ENCODE data around the gene PRPF6. TPM values are rescaled to one million over a fixed set of nuclear protein-coding genes. Genes with fewer than 3 reads are reported as not detected.
"Not testable (repeated sequence)": the region's sequence is repeated elsewhere in the genome, so short reads cannot be mapped to it uniquely, and the experiment has no call there.

The PRPF6 gene
- total and polyA plus RNA-seq, 8 donors: 27.2 to 49.2 (median 35.7) TPM

GRCh38 chr20:63968136-63968927 lies 12.6 kb upstream of the PRPF6 start:
- peaks cover 0 to 10% (median 3%) of the 10 kb centered on the region in 3 donors for H3K36me3 ChIP-seq
- no peak for ATAC-seq
- no peak for FAIRE-seq
- intact Hi-C loops (cut with DNase I): loop anchor here in 1 of 3 donors (10.0 kb wide), 1 partner anchor 424 kb away; the partner anchor contains the start of gene SRMS
- no peak for TF ChIP-seq CTCF (IDR thresholded peaks at IDR 0.05)
- H3K4me3 ChIP-seq: peak overlapping the region in 3 of 4 donors; percentile 49 to 67 (median 67)
- H3K27ac ChIP-seq: no peak overlapping the region
- H3K9me3 ChIP-seq: no peaks in the 10 kb centered on the region
- H3K27me3 ChIP-seq: no peaks in the 10 kb centered on the region
- WGBS, 2 donors: 79 to 83% methylated on average over 14 of the region's 14 CpGs
- peak in 5 of 6 donors; percentile 13 to 66 (median 35) for DNase-seq
- H3K4me1 ChIP-seq: peaks cover 0 to 7% (median 0%) of the 10 kb centered on the region in 3 donors

- ATAC-seq (peak in 1 of 4 donors; percentile 13), FAIRE-seq (no peak), DNase-seq (peak; percentile 22 to 81 (median 60))
- TF ChIP-seq CTCF (IDR thresholded peaks at IDR 0.05): no peak
- Histone ChIP-seq H3K4me1 (peaks cover 0 to 9% (median 0%) of the 10 kb centered on the region in 3 donors), H3K27ac (peak overlapping the region in 2 of 4 donors; percentile 16 to 42), H3K9me3 (no peaks in the 10 kb centered on the region), H3K36me3 (peaks cover 0 to 2% (median 0%) of the 10 kb centered on the region in 3 donors), H3K4me3 (peak overlapping the region; percentile 18 to 67 (median 58)), H3K27me3 (no peaks in the 10 kb centered on the region)
- 1 to 2% methylated on average over 43 to 70 of the region's 70 CpGs for WGBS, 2 donors
- intact Hi-C loops (cut with DNase I): loop anchor here in 1 of 3 donors (10.0 kb wide), 1 partner anchor 424 kb away; the partner anchor contains the start of gene SRMS
Observed at GRCh38 chr20:63968928-63969760, 11.8 kb upstream of the PRPF6 start.

GRCh38 chr20:63969838-63970713 lies 10.9 kb upstream of the PRPF6 start, which contains the start of gene ZNF512B:
ZNF512B (minus strand) TSS chr20:63969930; CDS start chr20:63967950, 1,980 bp downstream.
- FAIRE-seq (no peak), ATAC-seq (peak; percentile 62 to 76 (median 64)), DNase-seq (peak; percentile 69 to 86 (median 80))
- Histone ChIP-seq H3K4me3 (peak within 1 kb of the TSS; percentile 44 to 67 (median 58)), H3K9me3 (no peaks in the 10 kb centered on the region), H3K36me3 (no peaks in the 10 kb centered on the region), H3K27ac (peak within 1 kb of the TSS in 2 of 4 donors; percentile 16 to 42), H3K4me1 (peaks cover 0 to 9% (median 0%) of the 10 kb centered on the region in 3 donors), H3K27me3 (no peaks in the 10 kb centered on the region)
- WGBS, 2 donors: 3 to 4% methylated on average over 41 to 62 of the region's 73 CpGs
- TF ChIP-seq CTCF (IDR thresholded peaks at IDR 0.05): no peak
- intact Hi-C loops (cut with DNase I): loop anchor here in 1 of 3 donors (5.0 to 10.0 kb wide), 2 partner anchors 188 to 425 kb away; partner anchors contain the start of gene SRMS

- Histone ChIP-seq H3K4me3 (no peak overlapping the region), H3K9me3 (no peaks in the 10 kb centered on the region), H3K4me1 (peaks cover 0 to 9% (median 0%) of the 10 kb centered on the region in 3 donors), H3K36me3 (no peaks in the 10 kb centered on the region), H3K27me3 (no peaks in the 10 kb centered on the region), H3K27ac (no peak overlapping the region)
- no peak for ATAC-seq
- intact Hi-C loops (cut with DNase I): loop anchor here in 1 of 3 donors (5.0 kb wide), 1 partner anchor 189 kb away; no protein-coding TSS in a partner anchor
- 85 to 90% methylated on average over 5 of the region's 5 CpGs for WGBS, 2 donors
- FAIRE-seq: no peak
- no peak for TF ChIP-seq CTCF (IDR thresholded peaks at IDR 0.05)
- peak in 2 of 6 donors; percentile 7 to 8 for DNase-seq
Observed at GRCh38 chr20:63970714-63971431, 10.1 kb upstream of the PRPF6 start.

- intact Hi-C loops (cut with DNase I): loop anchor here in 1 of 3 donors (5.0 kb wide), 1 partner anchor 190 kb away; no protein-coding TSS in a partner anchor
- H3K27me3 ChIP-seq, FAIRE-seq, H3K4me3 ChIP-seq, H3K9me3 ChIP-seq, H3K36me3 ChIP-seq, H3K27ac ChIP-seq, ATAC-seq, H3K4me1 ChIP-seq: not testable (repeated sequence)
- WGBS, 2 donors: 82 to 84% methylated on average over 10 of the region's 10 CpGs
- peak in 1 of 6 donors; percentile 11 for DNase-seq
Observed at GRCh38 chr20:63971960-63972311, 9.0 kb upstream of the PRPF6 start.
